ENCODE results near the gene TPPP3.
"Not testable (repeated sequence)": the region's sequence is repeated elsewhere in the genome, so short reads cannot be mapped to it uniquely, and the experiment has no call there.

Gene TPPP3

DNA sequence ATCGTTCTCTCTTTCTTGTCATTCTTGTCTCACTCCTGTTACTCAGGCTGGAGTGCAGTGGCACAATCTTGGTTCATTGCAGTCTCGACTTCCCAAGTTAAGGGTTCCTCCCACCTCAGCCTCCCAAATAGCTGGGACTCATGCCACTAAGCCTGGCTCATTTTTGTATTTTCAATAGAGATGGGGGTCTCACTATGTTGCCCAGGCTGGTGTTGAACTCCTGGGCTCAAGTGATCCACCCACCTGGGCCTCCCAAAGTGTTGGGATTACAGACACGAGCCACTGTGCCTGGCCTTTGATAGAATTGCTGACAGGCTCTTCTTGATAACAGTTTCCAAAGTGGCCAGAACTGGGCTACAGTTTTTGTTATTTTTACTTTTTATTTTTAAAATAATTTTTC, 32.3 kb downstream of the TPPP3 start:
- TF ChIP-seq, protein P1, sequence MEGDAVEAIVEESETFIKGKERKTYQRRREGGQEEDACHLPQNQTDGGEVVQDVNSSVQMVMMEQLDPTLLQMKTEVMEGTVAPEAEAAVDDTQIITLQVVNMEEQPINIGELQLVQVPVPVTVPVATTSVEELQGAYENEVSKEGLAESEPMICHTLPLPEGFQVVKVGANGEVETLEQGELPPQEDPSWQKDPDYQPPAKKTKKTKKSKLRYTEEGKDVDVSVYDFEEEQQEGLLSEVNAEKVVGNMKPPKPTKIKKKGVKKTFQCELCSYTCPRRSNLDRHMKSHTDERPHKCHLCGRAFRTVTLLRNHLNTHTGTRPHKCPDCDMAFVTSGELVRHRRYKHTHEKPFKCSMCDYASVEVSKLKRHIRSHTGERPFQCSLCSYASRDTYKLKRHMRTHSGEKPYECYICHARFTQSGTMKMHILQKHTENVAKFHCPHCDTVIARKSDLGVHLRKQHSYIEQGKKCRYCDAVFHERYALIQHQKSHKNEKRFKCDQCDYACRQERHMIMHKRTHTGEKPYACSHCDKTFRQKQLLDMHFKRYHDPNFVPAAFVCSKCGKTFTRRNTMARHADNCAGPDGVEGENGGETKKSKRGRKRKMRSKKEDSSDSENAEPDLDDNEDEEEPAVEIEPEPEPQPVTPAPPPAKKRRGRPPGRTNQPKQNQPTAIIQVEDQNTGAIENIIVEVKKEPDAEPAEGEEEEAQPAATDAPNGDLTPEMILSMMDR (IDR thresholded peaks at IDR 0.05; ENCODE audit: control insufficient read depth, extremely low read depth, insufficient read depth), result no peak

DNA sequence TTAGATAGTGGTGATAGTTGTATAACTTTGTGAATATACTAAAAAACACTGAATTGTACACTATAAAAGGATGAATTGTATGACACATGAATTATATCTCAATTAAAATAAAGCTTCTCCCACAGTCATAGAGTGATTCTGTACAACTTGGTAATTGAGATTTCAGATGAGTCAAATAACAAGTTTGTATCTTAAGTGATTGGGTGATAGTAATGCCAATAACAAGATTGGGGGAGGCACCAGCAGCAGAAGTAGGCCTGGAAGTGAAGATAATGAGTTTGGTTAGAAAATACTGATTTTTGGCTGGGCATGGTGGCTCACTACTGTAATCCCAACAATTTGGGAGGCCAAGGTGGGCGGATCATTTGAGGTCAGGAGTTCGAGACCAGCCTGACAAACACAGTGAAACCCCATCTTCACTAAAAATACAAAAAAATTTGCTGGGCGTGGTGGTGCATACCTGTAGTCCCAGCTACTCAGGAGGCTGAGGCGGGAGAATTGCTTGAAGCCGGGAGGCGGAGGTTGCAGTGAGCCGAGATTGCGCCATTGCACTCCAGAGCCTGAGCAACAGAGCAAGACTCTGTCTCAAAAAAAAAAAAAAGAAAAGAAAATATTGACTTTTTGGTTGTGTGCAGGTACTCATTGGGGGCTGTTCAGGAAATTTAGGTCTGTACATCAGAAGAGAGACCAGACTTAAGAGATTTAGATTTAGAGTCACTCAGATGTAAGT, 33.6 kb downstream of the TPPP3 start:
- H3K4me3 ChIP-seq (ENCODE audit: low read depth, low read length); DNase-seq (ENCODE audit: low read depth): not testable (repeated sequence)

More for the DNA sequence above, 32.3 kb downstream of the TPPP3 start:
- DNase-seq (ENCODE audit: low read depth), result no peak
- no peak overlapping the region for H3K4me3 ChIP-seq (ENCODE audit: low read depth, low read length)

DNA sequence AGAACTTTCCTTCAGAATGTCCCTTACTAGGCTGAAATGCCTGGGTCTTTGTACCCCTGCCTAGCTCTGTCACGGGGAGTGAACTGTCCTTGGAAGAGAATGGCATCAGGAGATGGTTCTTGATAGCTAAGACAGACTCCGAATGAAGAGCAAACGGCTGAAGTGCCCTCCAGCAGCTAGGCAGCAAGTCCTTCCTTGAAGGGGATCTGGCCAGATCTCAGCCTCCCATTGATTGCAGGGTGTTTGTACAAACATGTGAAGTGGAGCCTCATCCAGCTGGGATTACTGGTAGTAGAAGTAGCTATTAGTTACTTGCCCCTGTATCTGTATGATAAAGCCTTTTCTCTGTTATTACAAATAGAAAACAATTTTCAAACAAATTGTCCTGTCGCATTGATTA, 35.7 kb downstream of the TPPP3 start:
- TF ChIP-seq, protein P1 (IDR thresholded peaks at IDR 0.05; ENCODE audit: control insufficient read depth, extremely low read depth, insufficient read depth), result no peak
- DNase-seq (ENCODE audit: low read depth), result no peak
- no peak overlapping the region for H3K4me3 ChIP-seq (ENCODE audit: low read depth, low read length)

DNA sequence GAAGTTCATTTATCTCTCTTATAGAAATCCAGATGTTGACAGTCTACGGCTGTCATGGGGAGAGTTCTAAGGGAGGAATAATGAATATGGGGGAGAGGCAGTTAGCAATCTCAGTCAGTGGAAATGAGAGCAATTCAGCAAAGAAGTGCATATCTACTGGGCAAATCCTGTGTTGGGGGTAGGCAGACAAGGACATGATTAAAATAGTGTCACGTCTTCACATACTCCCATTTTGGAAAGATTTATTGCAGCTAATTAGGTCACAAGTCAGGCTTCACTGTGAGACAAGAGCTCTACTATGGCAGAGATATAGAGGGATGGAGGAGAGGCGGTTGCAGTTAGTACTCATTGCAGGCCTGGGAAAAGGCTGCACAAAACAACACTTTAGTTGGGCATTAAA, 36.9 kb downstream of the TPPP3 start:
- TF ChIP-seq, protein P1 (IDR thresholded peaks at IDR 0.05; ENCODE audit: control insufficient read depth, extremely low read depth, insufficient read depth), result no peak
- H3K4me3 ChIP-seq (ENCODE audit: low read depth, low read length), result no peak overlapping the region
- no peak for DNase-seq (ENCODE audit: low read depth)

DNA sequence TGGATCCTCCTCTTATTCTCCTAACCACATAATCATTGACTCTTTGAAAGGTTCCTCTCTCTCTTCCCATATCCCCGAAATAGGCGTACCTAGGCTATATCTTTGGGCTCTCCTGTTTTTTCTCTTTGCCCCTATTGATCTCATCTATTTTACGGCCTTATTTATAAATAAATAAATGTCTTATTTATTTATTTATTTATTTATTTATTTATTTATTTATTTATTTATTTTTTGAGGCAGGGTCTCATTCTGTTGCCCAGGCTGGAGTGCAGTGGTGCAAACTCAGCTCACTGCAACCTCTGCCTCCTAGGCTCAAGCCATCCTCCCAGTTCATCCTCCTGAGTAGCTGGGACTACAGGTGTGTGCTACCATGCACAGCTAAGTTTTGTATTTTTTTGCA, 40.8 kb downstream of the TPPP3 start:
- not testable (repeated sequence) for DNase-seq (ENCODE audit: low read depth); H3K4me3 ChIP-seq (ENCODE audit: low read depth, low read length)

DNA sequence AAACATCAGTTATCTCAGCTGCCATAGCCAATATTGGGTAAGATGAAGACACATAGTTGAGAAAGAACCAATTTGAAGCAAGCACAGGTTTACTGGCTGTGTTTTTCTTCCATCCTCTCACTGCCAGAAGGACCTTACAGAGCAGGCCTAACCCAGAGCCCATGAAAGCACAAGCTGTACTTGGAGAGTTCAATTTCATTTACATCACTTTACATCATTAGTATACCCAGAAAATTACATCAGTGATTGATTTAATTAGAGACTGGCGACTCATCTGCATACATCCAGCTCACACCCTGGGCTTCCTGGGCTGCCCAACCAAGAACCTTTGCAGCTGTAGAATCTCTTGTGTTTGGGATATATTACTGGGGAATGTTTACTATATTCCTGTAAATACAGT, 43.0 kb downstream of the TPPP3 start:
- TF ChIP-seq, protein P1 (IDR thresholded peaks at IDR 0.05; ENCODE audit: control insufficient read depth, extremely low read depth, insufficient read depth), result no peak
- no peak overlapping the region for H3K4me3 ChIP-seq (ENCODE audit: low read depth, low read length)
- DNase-seq (ENCODE audit: low read depth), result no peak

DNA sequence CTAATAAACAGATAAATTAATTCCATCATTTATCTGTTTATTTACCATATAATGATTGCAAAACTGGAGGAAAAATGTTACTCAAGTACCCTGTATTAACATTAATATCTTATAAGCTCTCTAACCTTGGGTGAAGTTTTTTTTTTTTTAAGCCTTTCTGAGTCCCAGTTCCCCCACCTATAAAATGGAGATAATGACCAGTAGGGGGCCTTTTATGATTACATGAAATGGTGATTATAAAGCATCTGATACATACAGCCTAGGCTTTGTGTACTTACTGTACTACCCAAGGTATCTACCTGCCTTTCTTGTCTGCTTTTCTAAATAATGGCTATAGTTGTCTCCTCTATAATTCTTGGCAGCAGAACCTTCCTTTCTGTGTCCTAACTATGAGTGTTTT, 44.1 kb downstream of the TPPP3 start:
- DNase-seq (ENCODE audit: low read depth), result no peak
- TF ChIP-seq, protein P1 (IDR thresholded peaks at IDR 0.05; ENCODE audit: control insufficient read depth, extremely low read depth, insufficient read depth), result peak; percentile 37; the same call in 1 of the 2 replicates

DNA sequence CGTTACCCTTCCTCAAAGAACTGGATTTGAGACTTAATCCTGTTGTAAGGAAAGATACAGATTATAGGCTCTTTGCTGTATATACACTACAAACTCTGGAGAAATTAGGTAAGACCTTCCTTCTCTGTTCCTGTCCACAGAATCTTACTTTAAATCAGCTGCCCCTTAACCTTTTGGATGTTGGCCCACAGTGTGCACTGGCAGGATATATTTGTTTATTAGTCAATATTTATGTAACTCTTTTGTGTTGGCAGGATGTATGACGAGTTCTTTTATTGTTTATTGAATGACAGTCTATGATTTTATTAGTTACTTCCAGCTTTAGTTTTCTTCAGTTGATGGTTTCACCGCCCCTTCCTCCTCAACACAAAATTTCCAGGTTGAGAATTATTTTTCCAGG, 47.0 kb downstream of the TPPP3 start:
- H3K4me3 ChIP-seq (ENCODE audit: low read depth, low read length), result no peak overlapping the region
- TF ChIP-seq, protein P1 (IDR thresholded peaks at IDR 0.05; ENCODE audit: control insufficient read depth, extremely low read depth, insufficient read depth), result no peak
- DNase-seq (ENCODE audit: low read depth), result peak; percentile 99

More for the DNA sequence above, 44.1 kb downstream of the TPPP3 start:
- no peak overlapping the region for H3K4me3 ChIP-seq (ENCODE audit: low read depth, low read length)

All from LNCaP clone FGC (cell line).